Measurements from ENCODE around the gene RTL1.

RTL1 gene

GRCh38 chr14:100882026-100882967 is 21.2 kb downstream of the RTL1 start:
- DNase-seq (ENCODE audit: low read depth, low spot score), result no peak

GRCh38 chr14:100881211-100882025 is 22.1 kb downstream of the RTL1 start:
- no peak for DNase-seq (ENCODE audit: low read depth, low spot score)

GRCh38 chr14:100880271-100881101 is 23.0 kb downstream of the RTL1 start:
- DNase-seq (ENCODE audit: low read depth, low spot score), result no peak

GRCh38 chr14:100879782-100880181 is 23.7 kb downstream of the RTL1 start:
- no peak for DNase-seq (ENCODE audit: low read depth, low spot score)

- DNase-seq (ENCODE audit: low read depth, low spot score), result no peak
These were observed 24.3 kb downstream of the RTL1 start for GRCh38 chr14:100879194-100879593.

- no peak for DNase-seq (ENCODE audit: low read depth, low spot score)
These were observed 25.0 kb downstream of the RTL1 start for GRCh38 chr14:100878271-100879146.

GRCh38 chr14:100875861-100876590 is 27.5 kb downstream of the RTL1 start:
- no peak for DNase-seq (ENCODE audit: low read depth, low spot score)

- no peak for DNase-seq (ENCODE audit: low read depth, low spot score)
These were observed 28.4 kb downstream of the RTL1 start for GRCh38 chr14:100875126-100875525.

- DNase-seq (ENCODE audit: low read depth, low spot score), result no peak
These were observed 29.0 kb downstream of the RTL1 start for GRCh38 chr14:100874411-100875091.

GRCh38 chr14:100874051-100874410 is 29.5 kb downstream of the RTL1 start:
- no peak for DNase-seq (ENCODE audit: low read depth, low spot score)

GRCh38 chr14:100873096-100873482 is 30.4 kb downstream of the RTL1 start:
- DNase-seq (ENCODE audit: low read depth, low spot score), result no peak

GRCh38 chr14:100872259-100873095 is 31.0 kb downstream of the RTL1 start:
- DNase-seq (ENCODE audit: low read depth, low spot score), result no peak

- no peak for DNase-seq (ENCODE audit: low read depth, low spot score)
These were observed 32.0 kb downstream of the RTL1 start for GRCh38 chr14:100871234-100872186.

- no peak for DNase-seq (ENCODE audit: low read depth, low spot score)
These were observed 34.7 kb downstream of the RTL1 start for GRCh38 chr14:100868621-100869370.

- no peak for DNase-seq (ENCODE audit: low read depth, low spot score)
These were observed 35.7 kb downstream of the RTL1 start for GRCh38 chr14:100867631-100868315.
